GM19395 (cell line): ENCODE results near the gene SMARCA2.
A peak's percentile ranks its signal among the peaks of the same experiment; 100 is the strongest.

ENCODE experiments used
- ATAC-seq: cut with Tn5 transposase; IDR thresholded peaks from one replicate; pipeline ENCODE4 v1.9.1; 2021; ENCODE audit warnings: mild to moderate bottlenecking, moderate library complexity; ENCODE audit not compliant: unreplicated experiment

SMARCA2 gene

GRCh38 chr9:2039294-2040180, 24.4 kb downstream of the SMARCA2 start:
- no peak for ATAC-seq

- ATAC-seq: no peak
Measured at GRCh38 chr9:2040828-2041227, 25.7 kb downstream of the SMARCA2 start.

GRCh38 chr9:2041736-2042135, 26.6 kb downstream of the SMARCA2 start:
- no peak for ATAC-seq

GRCh38 chr9:2043243-2043642, 28.1 kb downstream of the SMARCA2 start:
- peak; percentile 33 for ATAC-seq

- ATAC-seq: peak; percentile 68
Measured at GRCh38 chr9:2043881-2044462, 28.8 kb downstream of the SMARCA2 start.

- ATAC-seq: no peak
Measured at GRCh38 chr9:2047144-2047671, 32.1 kb downstream of the SMARCA2 start.

GRCh38 chr9:2047916-2048315, 32.8 kb downstream of the SMARCA2 start:
- ATAC-seq: no peak

- ATAC-seq: no peak
Measured at GRCh38 chr9:2050236-2050635, 35.1 kb downstream of the SMARCA2 start.

- peak; percentile 97 for ATAC-seq
Measured at GRCh38 chr9:2053883-2054845, 39.0 kb downstream of the SMARCA2 start.

- ATAC-seq: peak; percentile 45
Measured at GRCh38 chr9:2055203-2055658, 40.1 kb downstream of the SMARCA2 start.

- no peak for ATAC-seq
Measured at GRCh38 chr9:2059274-2059929, 44.3 kb downstream of the SMARCA2 start.

- ATAC-seq: no peak
Measured at GRCh38 chr9:2060424-2060823, 45.3 kb downstream of the SMARCA2 start.

GRCh38 chr9:2065704-2066103, 50.6 kb downstream of the SMARCA2 start:
- ATAC-seq: no peak

- ATAC-seq: no peak
Measured at GRCh38 chr9:2066312-2067273, 51.4 kb downstream of the SMARCA2 start.

GRCh38 chr9:2072752-2073405, 57.7 kb downstream of the SMARCA2 start:
- ATAC-seq: peak; percentile 84

GRCh38 chr9:2082772-2083171, 67.6 kb downstream of the SMARCA2 start:
- ATAC-seq: no peak

GRCh38 chr9:2083479-2083878, 68.3 kb downstream of the SMARCA2 start:
- ATAC-seq: no peak

- no peak for ATAC-seq
Measured at GRCh38 chr9:2085716-2086115, 70.6 kb downstream of the SMARCA2 start.

GRCh38 chr9:2086116-2086515, 71.0 kb downstream of the SMARCA2 start:
- ATAC-seq: no peak
